ENCODE results near the gene KCNIP4.
"Not testable (repeated sequence)": the region's sequence is repeated elsewhere in the genome, so short reads cannot be mapped to it uniquely, and the experiment has no call there.

The KCNIP4 gene

GRCh38 chr4:20870436-20870835 lies 1078.1 kb downstream of the KCNIP4 start:
- no peak for DNase-seq

GRCh38 chr4:20868108-20868507 lies 1080.5 kb downstream of the KCNIP4 start:
- DNase-seq = no peak

GRCh38 chr4:20860878-20861277 lies 1087.7 kb downstream of the KCNIP4 start:
- DNase-seq = no peak

GRCh38 chr4:20859097-20859781 lies 1089.3 kb downstream of the KCNIP4 start:
- no peak for DNase-seq

GRCh38 chr4:20857081-20857480 lies 1091.5 kb downstream of the KCNIP4 start:
- DNase-seq = no peak

- DNase-seq = peak in 1 of 51 donors; percentile 2
These were observed 1101.3 kb downstream of the KCNIP4 start for GRCh38 chr4:20847124-20847747.

- DNase-seq = no peak
These were observed 1104.3 kb downstream of the KCNIP4 start for GRCh38 chr4:20844311-20844710.

- no peak for DNase-seq
These were observed 1107.9 kb downstream of the KCNIP4 start for GRCh38 chr4:20840648-20841190.

GRCh38 chr4:20839957-20840356 lies 1108.6 kb downstream of the KCNIP4 start:
- no peak for DNase-seq

GRCh38 chr4:20838476-20838875 lies 1110.1 kb downstream of the KCNIP4 start:
- no peak for DNase-seq

- no peak for DNase-seq
These were observed 1115.7 kb downstream of the KCNIP4 start for GRCh38 chr4:20832826-20833225.

GRCh38 chr4:20831746-20832145 lies 1116.8 kb downstream of the KCNIP4 start:
- no peak for DNase-seq

GRCh38 chr4:20829617-20830357 lies 1118.8 kb downstream of the KCNIP4 start:
- no peak for DNase-seq

GRCh38 chr4:20825505-20825904 lies 1123.1 kb downstream of the KCNIP4 start:
- no peak for DNase-seq

- DNase-seq = no peak
These were observed 1132.3 kb downstream of the KCNIP4 start for GRCh38 chr4:20816287-20816686.

GRCh38 chr4:20813700-20814099 lies 1134.9 kb downstream of the KCNIP4 start:
- no peak for DNase-seq

GRCh38 chr4:20809812-20810211 lies 1138.8 kb downstream of the KCNIP4 start:
- DNase-seq = no peak

- DNase-seq = no peak
These were observed 1142.9 kb downstream of the KCNIP4 start for GRCh38 chr4:20805716-20806115.

- no peak for DNase-seq
These were observed 1160.5 kb downstream of the KCNIP4 start for GRCh38 chr4:20787940-20788665.

GRCh38 chr4:20783134-20783533 lies 1165.4 kb downstream of the KCNIP4 start:
- not testable (repeated sequence) for DNase-seq

GRCh38 chr4:20778896-20779295 lies 1169.7 kb downstream of the KCNIP4 start:
- no peak for DNase-seq

Measured in hypothalamus (tissue), 51 donors.